Measurements from ENCODE around the gene APPBP2. TPM values are rescaled to one million over a fixed set of nuclear protein-coding genes. Genes with fewer than 3 reads are reported as not detected.

APPBP2 gene
- total and polyA plus RNA-seq, 2 donors from 2014 or later = 10.9 to 44.4 TPM

- intact Hi-C loops (cut with DNase I) = no loop called here
- Histone ChIP-seq H3K9ac (ENCODE audit: low read length in 3 of 3) (no peak overlapping the region), H3K4me3 (ENCODE audit: low read length in 3 of 3) (no peak overlapping the region), H3K27me3 (ENCODE audit: control insufficient read depth, insufficient read depth, low read length) (no peaks in the 10 kb centered on the region), H3K4me1 (ENCODE audit: control insufficient read depth in 2 of 3, insufficient read depth in 2 of 3, low read depth in 1 of 3, low read length in 3 of 3) (no peaks in the 10 kb centered on the region), H3K27ac (ENCODE audit: low read depth in 2 of 2, low read length in 2 of 2) (no peak overlapping the region), H3K36me3 (ENCODE audit: control insufficient read depth in 2 of 3, insufficient read depth in 3 of 3, low read length in 3 of 3) (no peaks in the 10 kb centered on the region), H3K9me3 (ENCODE audit: control insufficient read depth in 2 of 3, insufficient read depth in 1 of 3, low read length in 3 of 3) (no peaks in the 10 kb centered on the region)
- DNase-seq (no peak), FAIRE-seq (no peak)
- TF ChIP-seq, protein P1, sequence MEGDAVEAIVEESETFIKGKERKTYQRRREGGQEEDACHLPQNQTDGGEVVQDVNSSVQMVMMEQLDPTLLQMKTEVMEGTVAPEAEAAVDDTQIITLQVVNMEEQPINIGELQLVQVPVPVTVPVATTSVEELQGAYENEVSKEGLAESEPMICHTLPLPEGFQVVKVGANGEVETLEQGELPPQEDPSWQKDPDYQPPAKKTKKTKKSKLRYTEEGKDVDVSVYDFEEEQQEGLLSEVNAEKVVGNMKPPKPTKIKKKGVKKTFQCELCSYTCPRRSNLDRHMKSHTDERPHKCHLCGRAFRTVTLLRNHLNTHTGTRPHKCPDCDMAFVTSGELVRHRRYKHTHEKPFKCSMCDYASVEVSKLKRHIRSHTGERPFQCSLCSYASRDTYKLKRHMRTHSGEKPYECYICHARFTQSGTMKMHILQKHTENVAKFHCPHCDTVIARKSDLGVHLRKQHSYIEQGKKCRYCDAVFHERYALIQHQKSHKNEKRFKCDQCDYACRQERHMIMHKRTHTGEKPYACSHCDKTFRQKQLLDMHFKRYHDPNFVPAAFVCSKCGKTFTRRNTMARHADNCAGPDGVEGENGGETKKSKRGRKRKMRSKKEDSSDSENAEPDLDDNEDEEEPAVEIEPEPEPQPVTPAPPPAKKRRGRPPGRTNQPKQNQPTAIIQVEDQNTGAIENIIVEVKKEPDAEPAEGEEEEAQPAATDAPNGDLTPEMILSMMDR (IDR thresholded peaks at IDR 0.05; ENCODE audit: borderline replicate concordance, extremely low read depth, insufficient read depth) = no peak
These were observed 19.6 kb upstream of the APPBP2 start for GRCh38 chr17:60545465-60546191.

DNA sequence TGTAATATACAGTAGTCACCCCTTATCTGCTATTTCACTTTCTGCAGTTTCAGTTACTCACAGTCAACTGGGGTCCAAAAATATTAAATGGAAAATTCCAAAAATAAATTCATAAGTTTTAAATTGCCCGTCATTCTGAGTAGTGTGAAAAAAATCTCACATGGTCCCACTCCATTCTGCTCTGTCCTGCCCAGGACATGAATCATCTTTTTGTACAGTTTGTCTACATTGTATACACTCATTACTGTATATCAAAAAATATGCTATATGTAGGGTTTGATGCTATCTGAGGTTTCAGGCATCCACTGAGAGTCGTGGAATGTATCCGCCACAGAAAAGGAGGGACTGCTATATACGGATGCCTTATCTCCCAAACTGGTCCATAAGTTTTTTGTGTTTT, 16.0 kb upstream of the APPBP2 start:
- no peak for FAIRE-seq

GRCh38 chr17:60540460-60540859, 14.4 kb upstream of the APPBP2 start:
- Histone ChIP-seq H3K4me1 (ENCODE audit: control insufficient read depth in 2 of 3, insufficient read depth in 2 of 3, low read depth in 1 of 3, low read length in 3 of 3) (no peaks in the 10 kb centered on the region), H3K36me3 (ENCODE audit: control insufficient read depth in 2 of 3, insufficient read depth in 3 of 3, low read length in 3 of 3) (no peaks in the 10 kb centered on the region), H3K9ac (ENCODE audit: low read length in 3 of 3) (no peak overlapping the region), H3K4me3 (ENCODE audit: low read length in 3 of 3) (no peak overlapping the region), H3K27me3 (ENCODE audit: control insufficient read depth, insufficient read depth, low read length) (no peaks in the 10 kb centered on the region), H3K27ac (ENCODE audit: low read depth in 2 of 2, low read length in 2 of 2) (no peak overlapping the region), H3K9me3 (ENCODE audit: control insufficient read depth in 2 of 3, insufficient read depth in 1 of 3, low read length in 3 of 3) (no peaks in the 10 kb centered on the region)
- intact Hi-C loops (cut with DNase I) = no loop called here
- TF ChIP-seq, protein P1 (IDR thresholded peaks at IDR 0.05; ENCODE audit: borderline replicate concordance, extremely low read depth, insufficient read depth) = no peak
- DNase-seq = no peak
- FAIRE-seq = no peak

More for the DNA sequence above, 16.0 kb upstream of the APPBP2 start:
- H3K4me3 ChIP-seq (ENCODE audit: low read length in 3 of 3) = no peak overlapping the region
- H3K27ac ChIP-seq (ENCODE audit: low read depth in 2 of 2, low read length in 2 of 2) = no peak overlapping the region
- intact Hi-C loops (cut with DNase I) = no loop called here
- no peak for DNase-seq
- no peak overlapping the region for H3K9ac ChIP-seq (ENCODE audit: low read length in 3 of 3)
- TF ChIP-seq, protein P1 (IDR thresholded peaks at IDR 0.05; ENCODE audit: borderline replicate concordance, extremely low read depth, insufficient read depth) = no peak
- H3K27me3 ChIP-seq (ENCODE audit: control insufficient read depth, insufficient read depth, low read length) = no peaks in the 10 kb centered on the region
- H3K36me3 ChIP-seq (ENCODE audit: control insufficient read depth in 2 of 3, insufficient read depth in 3 of 3, low read length in 3 of 3) = no peaks in the 10 kb centered on the region
- H3K4me1 ChIP-seq (ENCODE audit: control insufficient read depth in 2 of 3, insufficient read depth in 2 of 3, low read depth in 1 of 3, low read length in 3 of 3) = no peaks in the 10 kb centered on the region
- no peaks in the 10 kb centered on the region for H3K9me3 ChIP-seq (ENCODE audit: control insufficient read depth in 2 of 3, insufficient read depth in 1 of 3, low read length in 3 of 3)
